Mesendoderm (in vitro differentiated cells): ENCODE results near the gene SEC31B.
A peak's percentile ranks its signal among the peaks of the same experiment; 100 is the strongest.

Source experiments
- DNase-seq: peaks from one replicate; pipeline ENCODE4 v3.0.0; 2013
- H2AK5ac ChIP-seq: 2 replicates; pipeline ENCODE4 v1.6.1; 2013; ENCODE audit warnings: low read length, inconsistent platforms
- H2BK120ac ChIP-seq: 2 replicates; pipeline ENCODE4 v1.6.1; 2013; ENCODE audit warnings: low read depth, mild to moderate bottlenecking, low read length, moderate library complexity, mixed read lengths
- H2BK15ac ChIP-seq: replicated peaks from 2 replicates; pipeline ENCODE4 v1.6.1; 2013; ENCODE audit warnings: low read depth, mild to moderate bottlenecking, moderate library complexity
- H2BK5ac ChIP-seq: 2 replicates; pipeline ENCODE4 v1.6.1; 2013; ENCODE audit warnings: low read length, inconsistent platforms
- H3K18ac ChIP-seq: 2 replicates; pipeline ENCODE4 v1.6.1; 2013; ENCODE audit warnings: mild to moderate bottlenecking, low read length, mixed read lengths
- H3K23ac ChIP-seq: one replicate; pipeline ENCODE4 v1.6.1; 2013; ENCODE audit warnings: low read length
- H3K27ac ChIP-seq: 2 replicates; pipeline ENCODE4 v1.5.1; 2013; ENCODE audit warnings: low read depth, mild to moderate bottlenecking, inconsistent platforms, low read length, moderate library complexity
- H3K27me3 ChIP-seq: 2 replicates; pipeline ENCODE4 v1.6.1; 2013; ENCODE audit warnings: low read length, control low read depth, mild to moderate bottlenecking, inconsistent platforms; ENCODE audit not compliant: insufficient read depth, poor library complexity
- H3K36me3 ChIP-seq: 2 replicates; pipeline ENCODE4 v1.6.1; 2013; ENCODE audit warnings: low read length, inconsistent platforms; ENCODE audit not compliant: control insufficient read depth, insufficient read depth
- H3K4ac ChIP-seq: one replicate; pipeline ENCODE4 v1.6.1; 2013; ENCODE audit warnings: low read depth, mild to moderate bottlenecking, low read length, moderate library complexity
- H3K4me1 ChIP-seq: 2 replicates; pipeline ENCODE4 v1.6.1; 2013; ENCODE audit warnings: low read depth, low read length, inconsistent platforms; ENCODE audit not compliant: control insufficient read depth
- H3K4me2 ChIP-seq: 2 replicates; pipeline ENCODE4 v1.6.1; 2013; ENCODE audit warnings: low read length
- H3K4me3 ChIP-seq: 2 replicates; pipeline ENCODE4 v1.5.1; 2013; ENCODE audit warnings: mild to moderate bottlenecking, low read length
- H3K56ac ChIP-seq: one replicate; pipeline ENCODE4 v1.6.1; 2013; ENCODE audit warnings: low read length
- H3K79me1 ChIP-seq: 2 replicates; pipeline ENCODE4 v1.6.1; 2013; ENCODE audit warnings: low read length, inconsistent platforms
- H3K79me2 ChIP-seq: 2 replicates; pipeline ENCODE4 v1.6.1; 2013; ENCODE audit warnings: mild to moderate bottlenecking, low read length; ENCODE audit not compliant: control insufficient read depth, insufficient read depth
- H3K9ac ChIP-seq: 2 replicates; pipeline ENCODE4 v1.6.1; 2013; ENCODE audit warnings: low read length, inconsistent platforms
- H4K5ac ChIP-seq: one replicate; pipeline ENCODE4 v1.6.1; 2013; ENCODE audit warnings: low read length
- H4K8ac ChIP-seq: one replicate; pipeline ENCODE4 v1.6.1; 2013; ENCODE audit warnings: low read depth, mild to moderate bottlenecking, control low read depth, low read length, moderate library complexity
- WGBS: extraction: QIAGEN DNeasy Blood & Tissue Kit; methylation state at CpG from one replicate; pipeline ENCODE4 v1.1.7; 2013; ENCODE audit warnings: low lambda C conversion rate, missing lambda C conversion rate; ENCODE audit not compliant: insufficient coverage; ENCODE audit errors: extremely low coverage; 5-methylcytosine and 5-hydroxymethylcytosine counted together

SEC31B gene

DNA sequence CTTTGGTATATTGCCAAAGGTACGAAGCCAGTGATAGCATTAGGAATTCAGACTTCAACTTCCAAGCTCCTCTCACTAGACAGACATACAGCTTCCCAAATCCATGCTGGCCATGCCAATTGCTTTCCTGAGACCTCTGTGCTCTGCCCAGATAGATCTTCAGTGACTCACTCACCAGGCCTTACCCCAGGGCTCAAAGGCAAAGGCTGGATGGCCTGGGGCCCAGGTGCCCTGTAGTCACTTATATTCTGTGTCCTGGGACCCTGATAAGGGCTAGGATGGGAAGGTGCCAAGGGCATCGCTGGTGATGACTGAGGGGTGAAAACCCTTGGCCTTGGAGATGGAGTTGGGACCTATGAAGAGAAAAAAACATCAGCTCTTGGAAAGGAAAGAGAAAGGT is 29.1 kb downstream of the SEC31B start:
- Histone ChIP-seq H4K5ac (no peak overlapping the region), H2BK15ac (no peak overlapping the region), H4K8ac (no peak overlapping the region), H2AK5ac (no peak overlapping the region), H3K4me1 (no peaks in the 10 kb centered on the region), H3K27me3 (no peaks in the 10 kb centered on the region), H3K4ac (no peak overlapping the region), H3K4me3 (no peak overlapping the region), H2BK5ac (no peak overlapping the region), H3K23ac (no peak overlapping the region), H3K36me3 (no peaks in the 10 kb centered on the region), H3K9ac (no peak overlapping the region), H3K27ac (no peak overlapping the region), H3K79me2 (no peaks in the 10 kb centered on the region), H3K56ac (no peak overlapping the region), H3K18ac (no peak overlapping the region), H3K4me2 (no peak overlapping the region), H3K79me1 (no peaks in the 10 kb centered on the region), H2BK120ac (no peak overlapping the region)
- DNase-seq: no peak
- WGBS: no CpG with 5 or more reads among the region's 2 CpGs

DNA sequence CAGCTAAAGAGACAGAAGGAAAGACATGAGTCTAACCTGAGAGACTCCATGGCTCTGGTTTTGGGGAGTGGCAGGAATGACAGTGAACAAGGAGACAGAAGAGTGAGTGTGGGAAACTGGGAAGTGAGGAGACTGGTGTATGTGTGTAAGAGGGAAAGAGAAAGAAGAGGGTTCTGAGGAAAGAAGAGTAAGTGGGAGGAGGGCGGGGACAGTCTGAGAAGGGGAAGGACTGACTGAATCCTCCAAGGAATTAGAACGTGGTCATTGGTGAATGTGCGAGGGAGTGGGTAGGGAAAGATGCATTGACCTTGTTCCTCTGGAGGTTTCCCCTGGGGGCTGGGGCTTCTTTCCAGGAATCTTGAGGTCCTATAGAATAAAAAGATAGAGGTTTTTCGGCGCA is 30.3 kb downstream of the SEC31B start:
- no peak for DNase-seq

DNA sequence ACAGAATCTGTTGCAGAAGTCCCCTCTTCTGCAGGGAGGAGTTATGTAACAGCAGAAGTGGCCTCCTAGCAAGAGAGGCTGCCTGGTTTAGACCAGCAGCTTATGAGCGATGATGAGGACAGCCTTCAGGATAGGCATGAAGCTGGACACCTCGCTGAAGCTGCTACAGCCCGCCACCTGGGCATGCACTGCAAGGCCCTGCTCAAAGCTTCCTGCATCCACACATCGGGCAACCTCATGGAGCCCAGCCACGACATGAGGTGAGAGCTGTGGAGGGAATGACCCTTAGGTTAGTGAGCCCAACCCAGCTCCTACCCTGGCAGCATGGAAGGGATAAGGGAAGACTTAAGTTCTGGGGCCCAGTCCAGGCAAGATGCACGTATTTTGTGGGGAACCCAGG is 32.1 kb downstream of the SEC31B start:
- Histone ChIP-seq H3K23ac (no peak overlapping the region), H3K79me1 (no peaks in the 10 kb centered on the region), H2BK15ac (no peak overlapping the region), H3K27ac (no peak overlapping the region), H3K18ac (no peak overlapping the region), H2AK5ac (no peak overlapping the region), H4K5ac (no peak overlapping the region), H3K4me1 (peaks cover 3% of the 10 kb centered on the region), H3K56ac (no peak overlapping the region), H2BK120ac (no peak overlapping the region), H3K4me3 (no peak overlapping the region), H3K4me2 (no peak overlapping the region), H3K9ac (no peak overlapping the region), H3K36me3 (no peaks in the 10 kb centered on the region), H2BK5ac (no peak overlapping the region), H4K8ac (no peak overlapping the region), H3K27me3 (peaks cover 11% of the 10 kb centered on the region), H3K4ac (no peak overlapping the region), H3K79me2 (no peaks in the 10 kb centered on the region)
- no peak for DNase-seq
- WGBS: no CpG with 5 or more reads among the region's 6 CpGs

More for the DNA sequence above, 30.3 kb downstream of the SEC31B start:
- H3K18ac ChIP-seq: no peak overlapping the region
- H3K79me1 ChIP-seq: no peaks in the 10 kb centered on the region
- WGBS: no CpG with 5 or more reads among the region's 5 CpGs
- H3K9ac ChIP-seq: no peak overlapping the region
- H2BK5ac ChIP-seq: no peak overlapping the region
- no peaks in the 10 kb centered on the region for H3K79me2 ChIP-seq
- H2AK5ac ChIP-seq: no peak overlapping the region
- H3K36me3 ChIP-seq: no peaks in the 10 kb centered on the region
- H3K4me3 ChIP-seq: no peak overlapping the region
- H3K4me2 ChIP-seq: no peak overlapping the region
- H3K56ac ChIP-seq: no peak overlapping the region
- peaks cover 1% of the 10 kb centered on the region for H3K27me3 ChIP-seq
- H4K8ac ChIP-seq: no peak overlapping the region
- H3K27ac ChIP-seq: no peak overlapping the region
- peaks cover 3% of the 10 kb centered on the region for H3K4me1 ChIP-seq
- H3K4ac ChIP-seq: no peak overlapping the region
- no peak overlapping the region for H2BK15ac ChIP-seq
- H3K23ac ChIP-seq: no peak overlapping the region
- H4K5ac ChIP-seq: no peak overlapping the region
- H2BK120ac ChIP-seq: no peak overlapping the region

DNA sequence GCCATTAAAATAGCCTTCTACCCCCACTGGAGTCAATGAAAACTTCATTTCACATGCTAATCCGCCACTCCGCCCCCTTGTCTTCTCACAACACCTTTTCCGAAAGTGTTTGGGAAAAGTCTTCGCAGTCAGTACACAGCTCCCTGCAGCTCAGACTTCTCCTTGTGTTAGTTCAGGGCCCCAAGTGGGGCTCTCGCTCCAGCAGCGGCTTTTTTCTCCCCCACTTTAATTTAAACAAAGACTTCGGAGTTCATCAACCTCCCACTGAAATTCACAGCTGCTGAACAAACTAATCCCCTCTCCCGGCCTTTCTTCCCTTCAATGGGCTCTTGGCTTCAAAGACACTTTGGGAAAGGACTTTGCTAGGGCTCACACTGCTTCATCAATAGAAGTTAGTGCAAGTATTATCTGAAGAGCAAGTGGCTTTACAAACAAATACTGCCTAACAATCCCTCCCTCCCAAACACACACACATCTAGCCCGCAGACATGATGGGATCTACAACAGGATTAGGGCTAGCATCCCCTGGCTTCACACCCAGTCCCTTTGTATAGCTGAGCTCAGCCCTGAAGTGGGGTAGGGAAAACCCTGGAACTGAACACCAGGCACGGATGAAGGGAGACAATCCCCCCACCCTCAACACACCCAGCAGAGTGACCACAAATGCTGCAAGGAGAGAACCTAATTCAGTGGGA is 33.7 kb downstream of the SEC31B start:
- Histone ChIP-seq H4K5ac (no peak overlapping the region), H3K27ac (no peak overlapping the region), H3K27me3 (peaks cover 11% of the 10 kb centered on the region), H2AK5ac (no peak overlapping the region), H3K4me3 (no peak overlapping the region), H3K56ac (no peak overlapping the region), H2BK5ac (no peak overlapping the region), H4K8ac (no peak overlapping the region), H3K36me3 (no peaks in the 10 kb centered on the region), H2BK15ac (no peak overlapping the region), H3K79me1 (no peaks in the 10 kb centered on the region), H3K18ac (no peak overlapping the region), H3K4ac (no peak overlapping the region), H2BK120ac (no peak overlapping the region), H3K23ac (no peak overlapping the region), H3K79me2 (no peaks in the 10 kb centered on the region), H3K9ac (no peak overlapping the region), H3K4me2 (no peak overlapping the region), H3K4me1 (peaks cover 3% of the 10 kb centered on the region)
- DNase-seq: peak; percentile 36
- WGBS: no CpG with 5 or more reads among the region's 10 CpGs

DNA sequence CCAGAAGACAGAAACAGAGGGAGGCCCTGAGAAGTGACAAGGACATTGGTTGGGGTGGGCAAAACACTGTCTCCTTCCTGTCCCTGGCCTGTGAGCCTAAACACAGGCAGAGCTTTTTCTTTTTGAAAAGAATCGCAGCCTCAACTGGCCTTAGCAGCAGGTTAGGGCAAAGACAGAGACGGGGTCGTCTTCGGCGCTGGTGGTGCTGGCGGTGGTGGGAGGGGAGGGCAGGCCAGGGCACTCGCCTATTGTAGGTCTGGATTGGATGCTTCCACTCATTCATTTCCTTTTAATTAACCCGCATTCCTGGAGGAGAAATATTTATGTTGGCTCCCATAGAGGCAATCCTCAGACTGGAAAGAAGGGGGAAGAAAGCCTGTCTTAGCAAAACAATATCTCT is 34.3 kb downstream of the SEC31B start:
- H3K4me3 ChIP-seq: no peak overlapping the region
- no peak overlapping the region for H3K56ac ChIP-seq
- no peak overlapping the region for H3K4ac ChIP-seq
- H2BK5ac ChIP-seq: no peak overlapping the region
- H2BK15ac ChIP-seq: no peak overlapping the region
- H3K4me2 ChIP-seq: no peak overlapping the region
- H3K79me2 ChIP-seq: no peaks in the 10 kb centered on the region
- H3K27ac ChIP-seq: no peak overlapping the region
- no peak overlapping the region for H3K18ac ChIP-seq
- H3K9ac ChIP-seq: no peak overlapping the region
- H2AK5ac ChIP-seq: no peak overlapping the region
- H4K8ac ChIP-seq: no peak overlapping the region
- H3K36me3 ChIP-seq: no peaks in the 10 kb centered on the region
- no peak for DNase-seq
- H3K4me1 ChIP-seq: peaks cover 3% of the 10 kb centered on the region
- no peak overlapping the region for H4K5ac ChIP-seq
- no CpG with 5 or more reads among the region's 8 CpGs for WGBS
- peaks cover 11% of the 10 kb centered on the region for H3K27me3 ChIP-seq
- H3K23ac ChIP-seq: no peak overlapping the region
- H3K79me1 ChIP-seq: no peaks in the 10 kb centered on the region
- no peak overlapping the region for H2BK120ac ChIP-seq
